Smooth muscle cell (in vitro differentiated cells): ENCODE measurements around the gene JADE2. TPM values are rescaled to one million over a fixed set of nuclear protein-coding genes. Genes with fewer than 3 reads are reported as not detected.
"Not testable (repeated sequence)": the region's sequence is repeated elsewhere in the genome, so short reads cannot be mapped to it uniquely, and the experiment has no call there.

Source experiments
- DNase-seq: peaks from one replicate; lab custom pipeline; 2025; ENCODE audit not compliant: unreplicated experiment; lab: John Stamatoyannopoulos, UW
- H2AFZ ChIP-seq: fragments of 200-600 bp; sonication (generic); 2 replicates; pipeline ENCODE4 v1.6.0; 2016; ENCODE audit warnings: antibody characterized with exemption, low read depth, mild to moderate bottlenecking
- H3F3A ChIP-seq: fragments of 200-600 bp; sonication (generic); 2 replicates; pipeline ENCODE4 v1.6.0; 2017; ENCODE audit warnings: antibody characterized with exemption, low read depth
- H3K27ac ChIP-seq: fragments of 200-600 bp; sonication (generic); 2 replicates; pipeline ENCODE4 v1.5.1; 2016; ENCODE audit warnings: low read depth, mild to moderate bottlenecking
- H3K27me3 ChIP-seq: fragments of 200-600 bp; sonication (generic); 2 replicates; pipeline ENCODE4 v1.6.1; 2016; ENCODE audit warnings: low read depth, mild to moderate bottlenecking
- H3K36me3 ChIP-seq: fragments of 200-600 bp; sonication (generic); 2 replicates; pipeline ENCODE4 v1.5.1; 2016; ENCODE audit warnings: low read depth
- H3K4me1 ChIP-seq: fragments of 200-600 bp; sonication (generic); 2 replicates; pipeline ENCODE4 v1.5.1; 2016; ENCODE audit warnings: low read depth
- H3K4me2 ChIP-seq: fragments of 200-600 bp; sonication (generic); 2 replicates; pipeline ENCODE4 v1.6.0; 2016; ENCODE audit warnings: mild to moderate bottlenecking
- H3K4me3 ChIP-seq: fragments of 200-600 bp; sonication (generic); 2 replicates; pipeline ENCODE4 v1.5.1; 2016; ENCODE audit warnings: mild to moderate bottlenecking
- H3K79me2 ChIP-seq: fragments of 200-600 bp; sonication (generic); 2 replicates; pipeline ENCODE4 v1.6.0; 2016; ENCODE audit warnings: low read depth, mild to moderate bottlenecking
- H3K9ac ChIP-seq: fragments of 200-600 bp; sonication (generic); 2 replicates; pipeline ENCODE4 v1.6.0; 2016; ENCODE audit warnings: low read depth
- H3K9me3 ChIP-seq: fragments of 200-600 bp; sonication (generic); replicated peaks from 2 replicates; pipeline ENCODE4 v1.5.1; 2016; ENCODE audit warnings: low read depth
- H4K20me1 ChIP-seq: fragments of 200-600 bp; sonication (generic); 2 replicates; pipeline ENCODE4 v1.6.0; 2016; ENCODE audit warnings: low read depth
- WGBS: methylation state at CpG from one replicate; pipeline ENCODE4 v1.1.7; 2016; ENCODE audit warnings: low lambda C conversion rate; 5-methylcytosine and 5-hydroxymethylcytosine counted together
- polyA plus RNA-seq: library from polyadenylated mRNA; unstranded; fragments of >200 nt; fragmentation: Nextera tagmentation; extraction: Ambion mirVana; gene quantifications from 2 replicates; pipeline ENCODE4 v1.2.1, GENCODE V29; 2016
- total RNA-seq: library from RNA; depleted of rRNA; stranded (reverse); fragments of >200 nt; gene quantifications from 2 replicates; pipeline ENCODE4 v1.2.3, GENCODE V29; 2014
- TF ChIP-seq, protein P1 (sequence below): fragments of 200-600 bp; sonication (generic); IDR thresholded peaks from 2 replicates; pipeline ENCODE4 v1.5.1; 2017; ENCODE audit warnings: borderline replicate concordance, mild to moderate bottlenecking, antibody characterized with exemption; ENCODE audit not compliant: insufficient read depth, poor library complexity, severe bottlenecking

Gene JADE2
- total and polyA plus RNA-seq, 2 experiments from 2014 or later: 4.3 to 18.0 TPM

DNA sequence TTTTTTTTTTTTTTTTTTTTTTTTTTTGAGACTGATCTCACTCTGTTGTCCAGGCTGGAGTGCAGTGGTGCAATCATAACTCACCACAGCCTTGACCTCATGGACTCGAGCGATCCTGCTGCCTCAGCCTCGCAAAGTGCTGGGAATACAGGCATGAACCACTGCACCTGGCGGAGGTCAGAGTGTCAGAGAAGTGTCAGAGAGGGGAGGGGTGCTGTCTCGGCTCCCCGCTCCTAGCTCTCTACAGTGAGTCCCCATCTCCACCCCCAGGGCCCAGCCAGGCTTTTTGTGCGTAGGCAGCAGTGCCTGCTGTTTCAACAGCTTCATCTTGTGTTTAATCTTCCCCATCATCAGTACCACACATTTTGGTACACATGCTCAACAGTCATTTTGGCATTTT is 68.9 kb downstream of the JADE2 start:
- Histone ChIP-seq H3K4me3 (no peak overlapping the region), H4K20me1 (no peaks in the 10 kb centered on the region), H3K4me1 (no peaks in the 10 kb centered on the region), H3F3A (no peaks in the 10 kb centered on the region), H3K9ac (no peak overlapping the region), H3K36me3 (no peaks in the 10 kb centered on the region), H3K27ac (no peak overlapping the region), H3K9me3 (no peaks in the 10 kb centered on the region), H3K4me2 (no peak overlapping the region), H3K27me3 (no peaks in the 10 kb centered on the region), H3K79me2 (no peaks in the 10 kb centered on the region), H2AFZ (no peak overlapping the region)
- 94% methylated on average over 7 of the region's 7 CpGs for WGBS
- no peak for DNase-seq
- TF ChIP-seq, protein P1, sequence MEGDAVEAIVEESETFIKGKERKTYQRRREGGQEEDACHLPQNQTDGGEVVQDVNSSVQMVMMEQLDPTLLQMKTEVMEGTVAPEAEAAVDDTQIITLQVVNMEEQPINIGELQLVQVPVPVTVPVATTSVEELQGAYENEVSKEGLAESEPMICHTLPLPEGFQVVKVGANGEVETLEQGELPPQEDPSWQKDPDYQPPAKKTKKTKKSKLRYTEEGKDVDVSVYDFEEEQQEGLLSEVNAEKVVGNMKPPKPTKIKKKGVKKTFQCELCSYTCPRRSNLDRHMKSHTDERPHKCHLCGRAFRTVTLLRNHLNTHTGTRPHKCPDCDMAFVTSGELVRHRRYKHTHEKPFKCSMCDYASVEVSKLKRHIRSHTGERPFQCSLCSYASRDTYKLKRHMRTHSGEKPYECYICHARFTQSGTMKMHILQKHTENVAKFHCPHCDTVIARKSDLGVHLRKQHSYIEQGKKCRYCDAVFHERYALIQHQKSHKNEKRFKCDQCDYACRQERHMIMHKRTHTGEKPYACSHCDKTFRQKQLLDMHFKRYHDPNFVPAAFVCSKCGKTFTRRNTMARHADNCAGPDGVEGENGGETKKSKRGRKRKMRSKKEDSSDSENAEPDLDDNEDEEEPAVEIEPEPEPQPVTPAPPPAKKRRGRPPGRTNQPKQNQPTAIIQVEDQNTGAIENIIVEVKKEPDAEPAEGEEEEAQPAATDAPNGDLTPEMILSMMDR: no peak

GRCh38 chr5:134594797-134595457 is 69.5 kb downstream of the JADE2 start:
- DNase-seq: no peak
- WGBS: 92% methylated on average over 3 of the region's 3 CpGs
- no peaks in the 10 kb centered on the region for H3K36me3 ChIP-seq
- no peak overlapping the region for H3K27ac ChIP-seq
- H3K9ac ChIP-seq: no peak overlapping the region
- H3K4me2 ChIP-seq: no peak overlapping the region
- H3K4me1 ChIP-seq: no peaks in the 10 kb centered on the region
- H3F3A ChIP-seq: no peaks in the 10 kb centered on the region
- no peak overlapping the region for H2AFZ ChIP-seq
- H3K27me3 ChIP-seq: no peaks in the 10 kb centered on the region
- H3K9me3 ChIP-seq: no peaks in the 10 kb centered on the region
- no peak overlapping the region for H3K4me3 ChIP-seq
- no peaks in the 10 kb centered on the region for H3K79me2 ChIP-seq
- TF ChIP-seq, protein P1: no peak
- no peaks in the 10 kb centered on the region for H4K20me1 ChIP-seq

DNA sequence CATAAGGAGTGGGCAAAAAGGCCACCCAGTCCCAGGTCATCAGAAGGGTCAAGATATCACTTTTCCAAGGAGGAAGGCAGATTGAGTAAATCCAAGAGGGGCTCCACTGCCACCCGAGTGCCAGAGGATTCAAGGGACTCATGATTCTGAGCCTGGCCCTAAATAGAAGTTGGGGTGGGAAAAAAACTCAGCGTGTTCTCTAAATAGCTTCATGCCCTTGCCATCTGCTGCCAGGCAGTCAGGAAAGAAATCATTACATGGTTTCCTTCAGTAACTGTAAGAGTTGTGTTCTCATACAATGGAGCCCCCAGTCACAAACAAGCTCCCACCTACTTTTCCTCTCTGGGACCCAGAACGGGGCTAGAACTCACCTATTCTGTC is 70.0 kb downstream of the JADE2 start:
- no peaks in the 10 kb centered on the region for H4K20me1 ChIP-seq
- DNase-seq: no peak
- H3K4me3 ChIP-seq: no peak overlapping the region
- H3F3A ChIP-seq: no peaks in the 10 kb centered on the region
- no peaks in the 10 kb centered on the region for H3K9me3 ChIP-seq
- no peak overlapping the region for H3K9ac ChIP-seq
- H3K4me1 ChIP-seq: no peaks in the 10 kb centered on the region
- H3K4me2 ChIP-seq: no peak overlapping the region
- no peak overlapping the region for H2AFZ ChIP-seq
- WGBS: 89% methylated on average over 3 of the region's 3 CpGs
- H3K79me2 ChIP-seq: no peaks in the 10 kb centered on the region
- H3K36me3 ChIP-seq: no peaks in the 10 kb centered on the region
- TF ChIP-seq, protein P1: no peak
- no peaks in the 10 kb centered on the region for H3K27me3 ChIP-seq
- H3K27ac ChIP-seq: no peak overlapping the region

- H3K9me3 ChIP-seq, H3K4me3 ChIP-seq, H3F3A ChIP-seq, H4K20me1 ChIP-seq, H3K4me1 ChIP-seq, H3K79me2 ChIP-seq, H3K27ac ChIP-seq, H3K9ac ChIP-seq, H3K4me2 ChIP-seq, H2AFZ ChIP-seq, H3K27me3 ChIP-seq, DNase-seq, H3K36me3 ChIP-seq: not testable (repeated sequence)
- 94% methylated on average over 3 of the region's 3 CpGs for WGBS
These were observed 74.3 kb downstream of the JADE2 start for GRCh38 chr5:134599820-134600219.
